ENCODE results near the gene IHH.

Gene IHH

DNA sequence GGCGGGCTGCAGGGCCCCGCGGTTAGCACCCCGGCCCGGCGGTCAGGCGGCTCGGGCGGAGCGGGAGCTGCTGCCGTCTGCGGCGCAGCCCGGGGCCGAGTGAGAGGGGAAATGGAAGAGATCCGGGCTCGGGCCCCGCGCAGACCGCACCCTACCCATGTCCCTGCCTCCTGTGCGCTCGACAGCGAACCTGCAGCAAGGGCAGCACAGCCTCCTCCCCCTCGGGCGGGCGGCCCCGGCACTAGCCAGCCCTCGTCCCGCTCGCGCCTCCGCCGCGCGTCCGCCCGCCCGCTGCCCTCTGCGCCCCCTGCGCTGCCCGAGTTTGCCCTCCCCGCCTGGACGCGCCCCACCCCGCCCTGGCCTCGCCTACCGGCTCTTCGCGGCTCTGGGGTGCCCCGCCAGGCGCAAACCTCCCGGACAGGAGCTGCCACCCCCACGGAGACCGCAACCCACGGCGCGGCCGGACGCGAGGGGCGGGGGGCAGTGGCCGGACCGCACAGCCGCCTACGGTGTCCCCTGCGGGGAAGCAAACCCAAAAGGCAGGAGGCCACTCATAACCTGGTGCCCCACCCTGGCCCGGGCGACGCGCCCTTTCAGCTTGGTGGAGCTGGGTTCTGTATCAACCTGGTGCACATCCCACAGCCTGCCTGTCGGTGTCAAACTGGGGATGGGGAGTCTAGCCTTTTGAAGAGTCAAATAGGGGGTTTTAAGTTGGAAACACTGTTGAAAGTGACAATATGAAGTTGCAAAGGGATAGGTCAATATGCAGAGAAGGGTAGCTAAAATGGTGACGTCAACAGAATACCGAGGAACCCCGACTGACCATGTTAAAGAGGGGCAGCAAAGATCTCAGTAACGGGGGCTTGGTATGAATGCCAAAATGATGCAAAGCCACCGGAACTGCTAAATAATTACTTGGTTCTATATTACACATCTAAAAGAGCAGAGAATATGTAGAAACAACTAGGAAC lies at the start of gene IHH:
Gene IHH (minus strand): TSS at position 101 of the 971 bp plus-strand sequence. CDS start 454 bp downstream, outside the sequence.
- DNase-seq, result no peak

GRCh38 chr2:219109471-219109870 lies 48.8 kb upstream of the IHH start:
- no peak for DNase-seq

GRCh38 chr2:219107758-219108157 lies 47.0 kb upstream of the IHH start:
- no peak for DNase-seq

GRCh38 chr2:219106251-219106650 lies 45.5 kb upstream of the IHH start:
- DNase-seq, result no peak

DNA sequence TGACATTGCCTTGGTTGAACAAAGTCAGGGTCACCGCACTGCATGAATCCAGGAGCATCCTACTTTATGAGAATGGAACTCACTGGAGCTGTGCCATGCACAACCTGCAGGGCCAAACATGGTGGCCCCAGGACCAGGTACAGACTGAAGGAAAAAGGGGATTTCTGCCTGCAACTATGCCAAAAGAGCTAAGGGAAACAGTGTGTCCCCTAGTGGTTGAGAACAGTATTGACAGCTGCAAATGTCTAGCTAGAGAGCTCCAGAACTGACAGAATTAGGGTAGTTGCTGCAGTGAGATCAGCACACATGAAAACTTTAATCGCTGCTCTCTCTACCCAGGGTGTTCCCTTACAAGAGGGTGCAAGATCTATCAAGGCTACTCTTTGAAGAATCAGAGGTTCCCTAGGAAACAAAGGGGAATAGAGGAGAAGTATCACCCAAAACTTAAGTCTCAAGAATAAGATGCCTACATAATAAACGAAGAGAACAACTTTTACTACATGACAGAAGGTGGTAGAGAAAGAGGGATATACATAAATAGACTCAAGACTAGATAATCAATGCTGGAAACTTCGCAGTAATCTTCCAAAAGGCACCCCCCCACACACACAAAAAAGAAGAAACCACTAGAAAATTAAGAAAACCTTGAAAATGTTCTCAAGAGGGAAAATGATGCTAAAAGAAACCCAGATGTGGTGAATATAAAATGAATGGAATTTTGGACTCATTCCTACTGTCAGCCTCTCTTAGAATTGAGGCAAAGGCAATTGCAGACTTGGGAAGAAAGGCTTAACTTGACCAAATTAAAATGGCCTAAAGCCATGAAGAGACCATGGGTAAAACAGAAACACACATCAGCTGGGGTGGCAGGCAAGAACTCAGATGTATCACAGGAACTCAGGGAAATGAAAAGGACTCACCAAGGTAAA lies 43.6 kb upstream of the IHH start:
- DNase-seq, result peak; percentile 3

DNA sequence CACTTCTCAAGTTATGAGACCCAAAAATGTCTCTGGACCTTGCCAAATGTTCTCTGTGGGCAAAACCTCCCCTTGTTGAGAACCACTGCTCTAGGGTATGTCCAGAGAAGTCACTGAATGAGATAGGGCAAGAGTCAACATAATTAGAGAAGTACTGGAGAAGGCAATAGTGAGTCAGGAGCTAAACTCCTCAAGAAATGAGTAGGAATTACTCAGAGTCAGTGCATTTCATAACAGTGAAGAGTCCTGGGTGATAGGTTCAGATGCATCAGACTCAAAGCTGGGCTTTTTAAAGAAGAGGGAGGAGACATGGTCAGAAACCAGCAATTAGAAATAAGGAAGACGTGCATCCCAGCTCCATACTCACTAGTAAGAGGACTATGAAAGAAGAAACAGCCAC lies 38.6 kb upstream of the IHH start:
- no peak for DNase-seq

DNA sequence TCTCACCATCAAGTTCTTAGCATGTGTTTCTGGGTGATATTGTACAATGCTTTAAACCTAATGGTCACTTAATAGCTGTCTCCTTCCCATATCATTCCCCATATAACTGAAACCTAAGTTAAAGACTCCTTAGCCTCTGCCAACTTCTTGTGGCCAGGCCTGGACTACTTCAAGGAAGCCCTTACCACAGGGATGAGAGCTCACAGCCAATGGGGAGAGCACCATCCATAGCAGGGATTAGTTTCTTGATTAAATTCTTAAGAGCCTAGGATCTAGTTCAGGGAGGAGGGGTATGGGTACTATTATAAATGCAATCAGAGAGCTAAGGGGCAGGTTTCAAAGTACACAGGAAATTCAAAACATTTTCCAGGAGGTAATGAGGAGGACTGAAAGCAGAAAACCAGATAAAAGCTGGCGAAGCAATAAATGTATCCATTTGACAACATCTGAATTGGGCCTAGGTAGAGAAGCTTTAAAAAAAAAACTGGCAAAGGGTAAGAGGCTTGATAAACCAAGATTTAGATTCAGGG lies 34.8 kb upstream of the IHH start:
- DNase-seq, result no peak

GRCh38 chr2:219094171-219094570 lies 33.5 kb upstream of the IHH start:
- no peak for DNase-seq

DNA sequence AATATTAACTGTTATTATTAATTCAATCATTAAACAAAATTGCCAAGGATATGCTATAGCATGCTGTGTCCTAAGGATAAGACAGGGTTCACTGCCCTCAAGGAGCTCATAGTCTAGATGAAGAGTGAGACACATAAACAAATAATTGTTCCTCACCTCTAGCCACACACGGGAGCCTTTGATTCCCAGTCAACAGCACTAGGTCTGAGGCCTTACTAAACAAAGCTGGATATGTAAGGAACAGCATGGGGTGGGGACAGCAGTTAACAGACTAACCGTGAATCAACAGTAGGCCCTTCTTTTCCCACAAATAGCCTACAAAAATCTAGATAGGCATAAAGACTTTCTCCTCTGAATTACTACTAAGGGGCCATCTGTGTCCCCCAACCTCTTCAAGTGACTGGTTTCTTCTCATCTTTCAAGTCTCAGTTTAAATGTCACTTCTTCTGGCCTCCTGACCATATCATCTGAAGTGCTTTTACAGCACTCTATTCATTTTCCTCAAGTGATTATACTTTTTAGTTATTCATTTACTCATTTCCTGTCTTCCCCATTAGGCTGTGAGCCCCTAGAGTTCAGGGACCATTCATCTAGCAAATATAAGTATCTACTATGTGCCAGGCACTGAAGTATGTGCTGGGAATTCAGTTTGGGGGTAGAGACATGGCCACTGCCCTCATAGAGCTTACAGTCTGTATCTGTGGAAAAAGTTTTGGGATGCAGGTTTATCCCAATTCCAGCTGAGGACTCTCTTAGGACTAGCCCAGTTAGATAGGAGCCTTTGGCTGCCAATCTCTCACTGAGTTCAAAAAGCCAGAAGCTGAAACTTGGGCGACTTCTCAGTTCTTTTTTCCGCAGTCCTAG lies 29.9 kb upstream of the IHH start:
- no peak for DNase-seq

GRCh38 chr2:219089330-219089729 lies 28.6 kb upstream of the IHH start:
- no peak for DNase-seq

- no peak for DNase-seq
These were observed 27.1 kb upstream of the IHH start for GRCh38 chr2:219087848-219088247.

DNA sequence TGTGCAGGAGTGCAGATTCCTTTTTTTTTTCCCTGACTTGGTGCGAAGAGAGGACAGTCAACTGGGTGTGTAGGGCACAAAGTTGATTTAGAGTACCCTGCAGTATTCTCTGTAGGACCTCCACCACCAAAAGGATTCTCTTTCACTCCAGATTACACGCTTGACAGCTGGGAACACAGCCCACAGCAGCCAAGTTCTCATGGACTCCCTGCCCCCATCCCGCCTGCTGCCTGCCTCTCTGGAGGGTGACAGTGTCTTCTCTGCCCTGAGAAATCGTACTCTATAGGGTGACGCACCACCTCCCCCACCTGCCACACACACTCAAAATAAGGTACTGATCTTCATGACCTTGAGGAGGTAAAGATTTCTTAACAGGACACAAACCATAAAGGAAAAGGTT lies 26.6 kb upstream of the IHH start:
- no peak for DNase-seq

DNA sequence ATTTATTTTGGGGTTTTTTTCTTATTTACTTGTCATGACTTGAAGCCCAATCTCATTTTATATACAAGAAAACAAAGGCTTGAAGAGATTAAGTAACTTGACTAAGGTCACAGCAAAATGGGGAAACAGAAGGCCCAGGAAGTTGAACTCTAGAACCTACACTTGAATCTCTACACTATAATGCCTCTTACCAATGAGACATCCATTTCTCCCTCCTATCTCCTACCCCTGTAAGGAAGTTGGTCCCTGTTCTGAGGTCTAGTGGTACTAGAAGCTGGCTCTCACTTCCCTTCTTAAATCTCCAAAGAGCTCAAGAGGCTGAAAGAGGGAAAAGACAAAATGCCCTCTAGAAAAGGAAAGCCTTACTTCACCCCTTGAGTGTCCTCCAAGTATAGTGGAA lies 25.5 kb upstream of the IHH start:
- DNase-seq, result no peak

- no peak for DNase-seq
These were observed 24.1 kb upstream of the IHH start for GRCh38 chr2:219084791-219085190.

DNA sequence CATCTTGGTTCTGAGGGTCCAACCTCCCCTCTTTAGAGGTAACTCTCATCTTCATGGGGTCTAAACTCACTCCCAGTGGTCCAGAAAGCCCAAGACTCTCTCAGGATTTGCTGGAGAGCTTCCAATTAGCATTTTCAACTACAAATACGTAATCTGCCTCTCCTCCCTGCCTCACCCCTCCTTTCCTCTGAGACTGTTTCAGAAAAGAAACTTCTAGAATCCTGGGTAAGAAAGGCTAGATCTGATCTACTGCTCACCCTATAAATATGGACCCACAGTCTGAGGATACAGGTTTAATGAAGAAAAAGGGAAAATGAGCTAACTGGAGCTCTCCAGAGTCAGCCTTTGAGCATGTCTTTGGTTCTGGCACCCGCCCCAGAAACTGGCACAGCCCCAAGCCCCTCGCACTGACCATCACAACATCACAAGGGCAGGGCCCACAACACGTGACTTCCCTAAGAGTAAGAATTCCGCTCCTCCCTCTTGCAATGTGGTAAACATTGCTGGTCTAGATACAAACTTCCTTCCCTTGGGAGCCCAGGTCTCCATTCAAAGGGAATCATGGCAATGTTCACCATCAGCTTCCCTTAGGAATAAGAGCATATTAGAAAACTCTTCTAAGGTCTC lies 21.7 kb upstream of the IHH start:
- DNase-seq, result no peak

DNA sequence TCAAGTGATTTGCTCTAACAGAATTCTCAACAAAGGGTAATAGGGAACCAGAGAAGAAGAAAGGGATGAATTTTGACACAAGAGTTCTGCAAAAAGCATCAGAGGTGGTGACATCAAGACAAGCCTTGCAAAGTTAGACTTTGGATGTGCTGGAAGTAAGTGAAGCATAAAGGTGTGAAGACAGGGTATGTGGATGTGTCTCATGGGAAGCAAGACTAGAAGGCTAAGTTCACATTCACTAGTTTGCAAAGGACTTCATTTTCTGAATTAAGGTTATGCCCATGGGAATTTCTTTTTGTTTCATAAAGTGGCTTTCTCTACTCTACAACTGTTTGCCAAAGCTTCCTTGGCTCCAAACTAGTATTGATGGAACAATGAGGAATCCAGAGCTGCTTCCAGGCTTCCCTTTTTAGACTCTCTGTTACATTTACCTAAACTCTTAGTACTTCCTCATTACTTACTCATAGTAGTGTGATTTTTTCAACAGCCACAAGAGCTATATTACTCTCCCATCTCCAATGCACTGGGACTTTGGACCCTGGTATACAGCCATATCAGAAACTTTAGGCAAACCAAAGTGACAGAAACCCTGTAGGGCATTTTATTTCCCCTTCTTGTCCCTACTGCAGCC lies 21.1 kb upstream of the IHH start:
- DNase-seq, result no peak

GRCh38 chr2:219081096-219081495 lies 20.4 kb upstream of the IHH start:
- DNase-seq, result no peak

DNA sequence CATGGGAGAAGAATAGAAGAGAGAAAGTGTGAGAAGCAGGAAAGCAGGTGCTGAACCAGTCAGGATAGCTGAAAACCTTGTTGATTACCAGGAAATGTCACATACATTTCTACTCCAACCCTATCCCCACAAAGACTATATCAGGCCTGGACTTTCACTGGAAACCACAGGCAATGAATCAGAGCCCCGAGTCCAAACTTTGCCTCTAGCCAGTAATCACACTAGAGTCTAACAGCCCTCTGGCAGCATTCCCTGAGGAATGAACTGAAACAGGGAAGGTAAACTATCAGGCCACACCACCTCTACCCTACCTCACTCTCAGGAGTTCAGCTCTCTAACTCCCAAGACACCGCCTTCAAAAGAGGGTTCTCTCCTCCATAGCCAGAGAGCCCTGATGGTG lies 18.7 kb upstream of the IHH start:
- DNase-seq, result no peak

DNA sequence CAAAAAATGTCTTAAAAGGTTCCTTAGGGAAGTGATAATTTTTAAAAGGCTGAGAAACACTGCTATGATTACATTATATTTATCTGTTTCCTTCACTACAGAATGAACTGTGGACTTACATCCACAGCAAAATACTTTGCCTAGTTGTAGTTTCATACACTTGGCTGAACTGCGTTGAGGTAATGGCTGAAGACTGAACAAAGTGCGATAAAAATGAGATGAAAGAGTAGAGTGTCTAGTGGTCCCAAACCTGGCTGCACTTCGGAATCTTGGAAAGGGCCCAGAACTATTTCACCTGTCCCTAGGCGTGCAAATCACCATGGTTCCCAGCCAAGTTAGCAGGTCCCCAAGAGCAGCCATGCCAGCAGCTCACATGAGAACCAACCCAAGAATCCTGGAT lies 18.2 kb upstream of the IHH start:
- no peak for DNase-seq

GRCh38 chr2:219078126-219078525 lies 17.4 kb upstream of the IHH start:
- DNase-seq, result no peak

DNA sequence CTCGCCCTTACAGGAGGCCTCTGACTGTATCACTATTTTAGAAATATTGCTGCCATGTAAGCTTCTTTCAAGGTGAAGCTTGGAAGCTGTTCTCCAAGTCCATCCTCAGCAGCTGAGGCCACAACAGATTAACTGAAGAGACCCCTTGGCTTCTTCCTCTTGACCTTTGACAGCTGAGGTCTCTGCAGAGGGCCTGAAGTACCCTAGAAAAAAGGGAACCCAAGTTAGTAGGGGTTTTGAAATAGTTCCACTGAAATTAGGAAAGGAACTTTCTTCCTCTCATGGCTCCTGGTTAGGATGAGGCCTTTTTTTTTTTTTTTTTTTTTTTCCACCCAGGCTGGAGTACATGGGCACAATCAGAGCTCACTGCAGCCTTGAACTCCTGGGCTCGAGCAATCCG lies 15.5 kb upstream of the IHH start:
- DNase-seq, result no peak

Data from NCI-H1048 (cell line).